CD4-positive, alpha-beta T cell (primary cell): Measurements from ENCODE around the gene FOSL2. TPM values are rescaled to one million over a fixed set of nuclear protein-coding genes. Genes with fewer than 3 reads are reported as not detected.

Experiments used
- ATAC-seq: fragments of 200-7000 bp; cut with Tn5 transposase; one replicate; pipeline ENCODE4 v1.10.0; 2022; ENCODE audit warnings: mild to moderate bottlenecking; ENCODE audit not compliant: poor library complexity
- CTCF ChIA-PET: fragments of 350-600 bp; sonication (Branson Sonifier 250); formaldehyde crosslinking; loops from one replicate; lab custom pipeline; 2021; ENCODE audit warnings: antibody characterized with exemption, inconsistent platforms; lab: Charles Lee
- POLR2A ChIA-PET: fragments of 350-600 bp; sonication (Branson Sonifier 250); formaldehyde crosslinking; loops from one replicate; lab custom pipeline; 2021; ENCODE audit warnings: antibody characterized with exemption, inconsistent platforms; lab: Charles Lee
- DNase-seq, 14 experiments: peaks; one replicate each; pipeline ENCODE4 v3.0.0-alpha.2; 2013 to 2020; ENCODE audit warnings: mixed read lengths in 2 of 14
- H3K27ac ChIP-seq, 2 donors: one replicate each; pipeline versions ENCODE4 v1.5.1 to v1.7.0; 2013; ENCODE audit warnings: low read length in 2 of 2, low read depth in 1 of 2, mild to moderate bottlenecking in 1 of 2
- H3K27me3 ChIP-seq, 2 experiments: 1 replicate in 1 of 2; 2 replicates in 1 of 2; pipeline versions ENCODE4 v1.6.1 to v1.7.0; 2013; ENCODE audit warnings: low read length in 2 of 2, control low read depth in 1 of 2, mild to moderate bottlenecking in 1 of 2, moderate library complexity in 1 of 2; ENCODE audit not compliant: insufficient read depth in 2 of 2, control insufficient read depth in 1 of 2
- H3K36me3 ChIP-seq: one replicate; pipeline ENCODE4 v1.6.1; 2013; ENCODE audit warnings: low read length, control low read depth; ENCODE audit not compliant: insufficient read depth
- H3K4me1 ChIP-seq: one replicate; pipeline ENCODE4 v1.6.1; 2013; ENCODE audit warnings: low read length, control low read depth; ENCODE audit not compliant: insufficient read depth
- H3K4me3 ChIP-seq: one replicate; pipeline ENCODE4 v1.5.1; 2013; ENCODE audit warnings: mild to moderate bottlenecking, low read length, moderate library complexity
- H3K9me3 ChIP-seq, 2 experiments: 1 replicate in 1 of 2; 2 replicates in 1 of 2; pipeline versions ENCODE4 v1.6.1 to v1.7.0; 2013; ENCODE audit warnings: low read length in 2 of 2, mild to moderate bottlenecking in 2 of 2, control low read depth in 1 of 2, moderate library complexity in 1 of 2; ENCODE audit not compliant: control insufficient read depth in 1 of 2, insufficient read depth in 1 of 2
- H3K27ac Mint-ChIP-seq: one replicate; pipeline ENCODE4 v1.8.0; 2020; ENCODE audit warnings: mixed read lengths
- H3K27me3 Mint-ChIP-seq: one replicate; pipeline ENCODE4 v1.8.0; 2021; ENCODE audit warnings: mixed read lengths
- H3K36me3 Mint-ChIP-seq: one replicate; pipeline ENCODE4 v1.8.0; 2021; ENCODE audit warnings: low read depth, mixed read lengths
- H3K4me1 Mint-ChIP-seq: one replicate; pipeline ENCODE4 v1.8.0; 2021; ENCODE audit warnings: low read depth, mixed read lengths
- H3K4me3 Mint-ChIP-seq: one replicate; pipeline ENCODE4 v1.8.0; 2020; ENCODE audit warnings: mild to moderate bottlenecking, mixed read lengths
- H3K9me3 Mint-ChIP-seq: one replicate; pipeline ENCODE4 v1.8.0; 2020; ENCODE audit warnings: mixed read lengths
- CTCF ChIP-seq: fragments of 200-600 bp; IDR thresholded peaks from one replicate; pipeline ENCODE4 v1.8.0; 2022; ENCODE audit warnings: antibody characterized with exemption, mild to moderate bottlenecking
- intact Hi-C, 2 experiments: fragments of 100-400 bp; cut with DNase I in 1 of 2; cut with micrococcal nuclease in 1 of 2; formaldehyde crosslinking; loops; one replicate each; pipeline versions ENCODE4 v1.15.1 to v1.9.0; 2023 to 2025; cut with DNase I, micrococcal nuclease
- total RNA-seq, 174 experiments: library from RNA in 2 of 174; stranded (reverse) in 2 of 174; gene quantifications; one replicate each; pipeline ENCODE4 v1.2.3 and lab custom pipeline; 2021 to 2026

FOSL2 gene
- total RNA-seq, 2 experiments from 2014 or later, result 152 to 155 TPM

GRCh38 chr2:28375742-28376631, 16.7 kb upstream of the FOSL2 start:
- DNase-seq (no peak), ATAC-seq (no peak)
- H3K27me3 ChIP-seq, result no peaks in the 10 kb centered on the region
- CTCF ChIA-PET, result no interaction called here
- H3K27ac ChIP-seq, result no peak overlapping the region
- H3K27me3 Mint-ChIP-seq, result no peaks in the 10 kb centered on the region
- no peak overlapping the region for H3K27ac Mint-ChIP-seq
- POLR2A ChIA-PET, result no interaction called here
- H3K4me3 ChIP-seq, result no peak overlapping the region
- no peaks in the 10 kb centered on the region for H3K9me3 Mint-ChIP-seq
- intact Hi-C loops, result no loop called here
- H3K36me3 Mint-ChIP-seq, result no peaks in the 10 kb centered on the region
- H3K4me3 Mint-ChIP-seq, result no peak overlapping the region
- TF ChIP-seq CTCF, result no peak
- H3K4me1 ChIP-seq, result peaks cover 33% of the 10 kb centered on the region
- no peaks in the 10 kb centered on the region for H3K36me3 ChIP-seq
- no peaks in the 10 kb centered on the region for H3K9me3 ChIP-seq
- peaks cover 19% of the 10 kb centered on the region for H3K4me1 Mint-ChIP-seq

- H3K4me1 ChIP-seq, result peaks cover 33% of the 10 kb centered on the region
- H3K4me3 ChIP-seq, result no peak overlapping the region
- no peaks in the 10 kb centered on the region for H3K36me3 ChIP-seq
- Mint-ChIP-seq H3K4me1 (peaks cover 19% of the 10 kb centered on the region), H3K27me3 (no peaks in the 10 kb centered on the region), H3K9me3 (no peaks in the 10 kb centered on the region), H3K4me3 (no peak overlapping the region), H3K36me3 (no peaks in the 10 kb centered on the region), H3K27ac (no peak overlapping the region)
- DNase-seq, result no peak
- no peaks in the 10 kb centered on the region for H3K27me3 ChIP-seq
- H3K27ac ChIP-seq, result no peak overlapping the region
- ChIA-PET POLR2A (no interaction called here), CTCF (no interaction called here)
- TF ChIP-seq CTCF, result no peak
- ATAC-seq, result no peak
- intact Hi-C loops, result no loop called here
- no peaks in the 10 kb centered on the region for H3K9me3 ChIP-seq
Observed at GRCh38 chr2:28377195-28377816, 15.4 kb upstream of the FOSL2 start.

- no peak overlapping the region for H3K4me3 Mint-ChIP-seq
- peaks cover 33% of the 10 kb centered on the region for H3K4me1 ChIP-seq
- no peak overlapping the region for H3K27ac ChIP-seq
- no peaks in the 10 kb centered on the region for H3K36me3 Mint-ChIP-seq
- ChIA-PET CTCF (no interaction called here), POLR2A (interaction anchor here (1.1 to 1.4 kb wide), 2 partner anchors 11 to 45 kb away, joined by 3 to 5 read pairs; no protein-coding TSS in a partner anchor)
- H3K27ac Mint-ChIP-seq, result no peak overlapping the region
- no peaks in the 10 kb centered on the region for H3K27me3 ChIP-seq
- intact Hi-C loops, result no loop called here
- no peaks in the 10 kb centered on the region for H3K9me3 ChIP-seq
- H3K4me3 ChIP-seq, result no peak overlapping the region
- H3K9me3 Mint-ChIP-seq, result no peaks in the 10 kb centered on the region
- DNase-seq (peak in 1 of 14 experiments; percentile 32), ATAC-seq (no peak)
- no peaks in the 10 kb centered on the region for H3K36me3 ChIP-seq
- H3K27me3 Mint-ChIP-seq, result no peaks in the 10 kb centered on the region
- peaks cover 19% of the 10 kb centered on the region for H3K4me1 Mint-ChIP-seq
- TF ChIP-seq CTCF, result no peak
Observed at GRCh38 chr2:28377984-28378678, 14.5 kb upstream of the FOSL2 start.
